ENCODE results near the gene DRGX. TPM values are rescaled to one million over a fixed set of nuclear protein-coding genes. Genes with fewer than 3 reads are reported as not detected.

DRGX gene
- total and polyA plus RNA-seq, 9 donors, result not detected

DNA sequence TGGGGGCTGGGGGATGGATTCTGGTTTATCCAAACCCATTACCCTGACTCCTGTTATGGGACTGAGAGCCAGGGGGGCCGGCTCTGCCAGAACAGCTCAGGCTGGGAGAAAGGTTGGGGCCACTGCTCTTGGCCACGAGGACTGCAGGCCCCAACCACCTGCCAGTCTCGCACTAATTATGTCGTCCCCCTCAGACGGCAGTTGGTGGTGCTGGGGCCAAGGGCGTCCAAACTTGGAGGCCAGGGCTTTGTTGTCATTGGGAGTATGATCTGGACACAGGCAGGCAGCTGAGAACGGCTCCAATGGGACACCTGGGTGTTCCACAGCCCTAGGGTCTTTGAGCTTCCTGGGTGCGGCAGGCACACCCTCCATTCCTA, 34.7 kb downstream of the DRGX start:
- 68 to 80% (median 75%) methylated on average over 7 to 8 of the region's 8 CpGs for whole genome bisulfite sequencing, 3 donors
- Histone ChIP-seq H3K27me3 (no peaks in the 10 kb centered on the region), H3K9me3 (no peaks in the 10 kb centered on the region), H3K4me3 (no peak overlapping the region), H3K27ac (no peak overlapping the region), H3K4me1 (ENCODE audit: insufficient read depth) (no peaks in the 10 kb centered on the region), H3K36me3 (no peaks in the 10 kb centered on the region)
- intact Hi-C loops (cut with DNase I), result no loop called here
- no peak for DNase-seq
- TF ChIP-seq POLR2A (IDR thresholded peaks at IDR 0.05), result no peak
- no peak for TF ChIP-seq EP300 (IDR thresholded peaks at IDR 0.05)
- TF ChIP-seq, protein P1, sequence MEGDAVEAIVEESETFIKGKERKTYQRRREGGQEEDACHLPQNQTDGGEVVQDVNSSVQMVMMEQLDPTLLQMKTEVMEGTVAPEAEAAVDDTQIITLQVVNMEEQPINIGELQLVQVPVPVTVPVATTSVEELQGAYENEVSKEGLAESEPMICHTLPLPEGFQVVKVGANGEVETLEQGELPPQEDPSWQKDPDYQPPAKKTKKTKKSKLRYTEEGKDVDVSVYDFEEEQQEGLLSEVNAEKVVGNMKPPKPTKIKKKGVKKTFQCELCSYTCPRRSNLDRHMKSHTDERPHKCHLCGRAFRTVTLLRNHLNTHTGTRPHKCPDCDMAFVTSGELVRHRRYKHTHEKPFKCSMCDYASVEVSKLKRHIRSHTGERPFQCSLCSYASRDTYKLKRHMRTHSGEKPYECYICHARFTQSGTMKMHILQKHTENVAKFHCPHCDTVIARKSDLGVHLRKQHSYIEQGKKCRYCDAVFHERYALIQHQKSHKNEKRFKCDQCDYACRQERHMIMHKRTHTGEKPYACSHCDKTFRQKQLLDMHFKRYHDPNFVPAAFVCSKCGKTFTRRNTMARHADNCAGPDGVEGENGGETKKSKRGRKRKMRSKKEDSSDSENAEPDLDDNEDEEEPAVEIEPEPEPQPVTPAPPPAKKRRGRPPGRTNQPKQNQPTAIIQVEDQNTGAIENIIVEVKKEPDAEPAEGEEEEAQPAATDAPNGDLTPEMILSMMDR (IDR thresholded peaks at IDR 0.05), result no peak

DNA sequence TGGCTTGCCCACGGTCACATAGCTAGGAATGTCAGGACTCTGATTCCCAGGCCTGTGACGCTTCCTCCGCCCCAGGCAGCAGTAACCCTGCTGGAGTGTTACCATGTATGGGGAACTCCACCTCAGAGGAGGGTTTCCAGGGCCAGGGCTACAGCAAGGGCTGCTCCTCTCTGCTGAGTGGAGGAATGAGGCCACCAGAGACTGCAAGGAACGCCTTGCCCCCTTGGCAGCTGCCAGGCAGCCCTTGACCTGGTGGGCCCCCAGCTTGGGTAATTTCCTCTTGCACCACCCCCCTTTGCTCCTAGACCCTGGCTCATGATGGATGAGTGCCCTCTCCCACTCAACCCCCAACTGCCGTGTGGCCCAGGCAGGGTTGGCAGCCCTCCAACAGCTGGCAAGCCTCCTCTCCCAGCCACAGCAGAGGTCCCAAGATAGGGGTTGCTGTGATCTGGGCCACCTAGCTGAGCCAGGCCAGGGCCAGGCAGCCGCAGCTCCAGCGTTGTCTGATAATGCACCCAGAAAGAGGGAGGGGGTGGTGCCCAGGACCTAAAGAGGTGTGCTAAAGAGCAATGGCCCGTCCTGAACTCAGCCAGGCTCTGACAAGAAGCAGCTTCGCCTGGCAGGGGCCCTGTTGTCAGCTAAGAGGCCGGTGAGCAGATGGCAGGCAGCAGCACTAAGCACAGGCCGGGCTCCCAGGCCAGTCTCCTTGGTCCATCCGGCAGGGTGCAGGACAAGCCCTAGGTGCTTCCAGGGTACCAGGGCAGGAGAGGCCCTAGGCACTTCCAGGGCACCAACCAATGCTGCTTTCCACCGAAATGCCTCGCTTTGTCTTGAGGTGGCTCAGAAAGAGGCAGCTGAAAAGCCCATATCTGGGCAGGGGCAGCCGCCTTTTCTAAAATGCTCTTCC, 35.4 kb downstream of the DRGX start:
- Histone ChIP-seq H3K27ac (no peak overlapping the region), H3K36me3 (no peaks in the 10 kb centered on the region), H3K9me3 (no peaks in the 10 kb centered on the region), H3K4me3 (no peak overlapping the region), H3K27me3 (no peaks in the 10 kb centered on the region), H3K4me1 (ENCODE audit: insufficient read depth) (no peaks in the 10 kb centered on the region)
- DNase-seq, result no peak
- no peak for TF ChIP-seq EP300 (IDR thresholded peaks at IDR 0.05)
- TF ChIP-seq, protein P1 (IDR thresholded peaks at IDR 0.05), result no peak
- no peak for TF ChIP-seq POLR2A (IDR thresholded peaks at IDR 0.05)
- intact Hi-C loops (cut with DNase I), result no loop called here
- 62 to 66% (median 63%) methylated on average over 14 to 15 of the region's 15 CpGs for WGBS, 3 donors

DNA sequence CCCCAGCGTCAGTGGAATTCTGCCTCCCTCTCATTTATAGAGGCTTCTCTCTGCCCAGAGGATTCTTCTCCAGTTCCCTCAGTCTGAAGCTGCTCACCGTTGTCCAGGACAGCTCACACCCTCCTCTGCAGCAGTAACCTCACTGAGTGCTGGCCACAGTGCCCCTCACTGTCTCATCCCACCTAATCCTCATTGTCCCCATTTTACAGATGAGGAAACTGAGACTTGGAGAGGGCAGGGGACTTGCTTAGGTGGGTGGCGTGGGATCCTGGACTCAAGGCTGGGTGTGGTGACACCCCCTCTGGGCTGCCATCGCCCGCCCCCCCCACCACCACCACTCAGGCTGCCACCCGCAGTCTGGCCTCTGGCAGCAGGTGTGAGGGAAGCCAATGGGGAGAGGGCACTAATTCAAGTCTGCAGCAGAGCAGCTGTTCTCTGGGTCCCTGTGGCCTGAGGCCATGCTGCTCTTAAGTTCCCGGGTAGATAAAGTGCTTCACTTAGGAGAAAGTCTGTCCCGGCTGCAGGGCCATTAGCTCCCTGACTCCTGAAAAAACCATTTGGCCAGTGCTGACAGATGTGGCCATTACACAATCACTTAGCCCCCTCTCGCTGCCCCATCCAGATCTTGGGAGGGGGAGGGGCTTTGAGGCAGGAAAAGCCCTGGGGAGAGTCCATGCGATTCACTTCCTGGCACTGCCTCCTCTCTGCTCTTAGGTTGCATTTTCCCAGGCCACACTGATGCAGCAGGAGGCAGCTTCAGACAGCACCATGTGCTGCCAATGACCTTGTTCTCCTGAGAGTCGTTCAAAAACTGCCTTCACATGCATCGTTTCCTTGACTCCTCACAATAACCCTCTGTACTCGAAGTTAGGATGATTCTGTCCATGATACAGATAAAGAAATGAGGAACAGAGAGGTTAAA, 36.3 kb downstream of the DRGX start:
- H3K4me3 ChIP-seq, result no peak overlapping the region
- no peaks in the 10 kb centered on the region for H3K9me3 ChIP-seq
- H3K27me3 ChIP-seq, result no peaks in the 10 kb centered on the region
- H3K36me3 ChIP-seq, result no peaks in the 10 kb centered on the region
- DNase-seq, result no peak
- TF ChIP-seq, protein P1 (IDR thresholded peaks at IDR 0.05), result no peak
- TF ChIP-seq EP300 (IDR thresholded peaks at IDR 0.05) (no peak), POLR2A (IDR thresholded peaks at IDR 0.05) (no peak)
- WGBS, 3 donors, result 38 to 42% (median 38%) methylated on average over 11 to 13 of the region's 13 CpGs
- no peaks in the 10 kb centered on the region for H3K4me1 ChIP-seq (ENCODE audit: insufficient read depth)
- intact Hi-C loops (cut with DNase I), result no loop called here
- no peak overlapping the region for H3K27ac ChIP-seq

DNA sequence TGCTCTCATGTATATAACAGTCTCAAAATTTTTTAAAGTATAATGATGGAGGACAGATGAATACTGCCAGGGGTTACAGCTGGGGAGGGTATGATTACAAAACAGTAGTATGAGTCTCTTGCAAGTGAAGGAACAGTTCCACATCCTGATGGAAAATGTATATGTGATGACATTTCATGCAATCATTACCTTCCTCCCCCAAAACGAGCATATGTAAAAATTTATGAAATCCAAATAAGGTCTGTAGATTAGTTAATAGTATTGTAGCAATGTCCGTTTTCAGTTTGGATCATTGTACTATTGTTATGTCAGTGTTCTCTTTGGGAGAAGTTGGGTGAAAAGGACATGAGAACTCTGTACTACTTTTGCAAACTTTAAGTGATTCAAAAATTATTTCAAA, 38.0 kb downstream of the DRGX start:
- Histone ChIP-seq H3K9me3 (no peaks in the 10 kb centered on the region), H3K27ac (no peak overlapping the region), H3K27me3 (no peaks in the 10 kb centered on the region), H3K4me3 (no peak overlapping the region), H3K4me1 (ENCODE audit: insufficient read depth) (no peaks in the 10 kb centered on the region), H3K36me3 (no peaks in the 10 kb centered on the region)
- TF ChIP-seq, protein P1 (IDR thresholded peaks at IDR 0.05), result no peak
- TF ChIP-seq POLR2A (IDR thresholded peaks at IDR 0.05) (no peak), EP300 (IDR thresholded peaks at IDR 0.05) (no peak)
- 66 to 80% (median 67%) methylated on average over 2 of the region's 2 CpGs for whole genome bisulfite sequencing, 3 donors
- no peak for DNase-seq
- intact Hi-C loops (cut with DNase I), result no loop called here
